ENCODE data around the gene RIC1.
"Not testable (repeated sequence)": the region's sequence is repeated elsewhere in the genome, so short reads cannot be mapped to it uniquely, and the experiment has no call there.

RIC1 gene

GRCh38 chr9:5778805-5779204 lies 149.9 kb downstream of the RIC1 start:
- Histone ChIP-seq H3K4me2 (ENCODE audit: low read length) (no peak overlapping the region), H3K4me3 (ENCODE audit: low read length) (no peak overlapping the region), H3K9me3 (replicated peaks; ENCODE audit: low read length) (no peaks in the 10 kb centered on the region), H3K9ac (ENCODE audit: low read depth, low read length) (no peak overlapping the region), H3K36me3 (ENCODE audit: insufficient read depth, low read length) (peaks cover 63% of the 10 kb centered on the region), H3K27me3 (ENCODE audit: control insufficient read depth, insufficient read depth, low read length) (no peaks in the 10 kb centered on the region), H3K4me1 (ENCODE audit: control insufficient read depth, insufficient read depth, low read length) (no peaks in the 10 kb centered on the region)

GRCh38 chr9:5779705-5780218 lies 150.9 kb downstream of the RIC1 start:
- peaks cover 54% of the 10 kb centered on the region for H3K36me3 ChIP-seq (ENCODE audit: insufficient read depth, low read length)
- not testable (repeated sequence) for H3K4me2 ChIP-seq (ENCODE audit: low read length); H3K9me3 ChIP-seq (replicated peaks; ENCODE audit: low read length); H3K27me3 ChIP-seq (ENCODE audit: control insufficient read depth, insufficient read depth, low read length); H3K9ac ChIP-seq (ENCODE audit: low read depth, low read length); H3K4me1 ChIP-seq (ENCODE audit: control insufficient read depth, insufficient read depth, low read length); H3K4me3 ChIP-seq (ENCODE audit: low read length)

GRCh38 chr9:5783420-5783819 lies 154.5 kb downstream of the RIC1 start:
- H3K4me3 ChIP-seq (ENCODE audit: low read length); H3K9me3 ChIP-seq (replicated peaks; ENCODE audit: low read length): not testable (repeated sequence)

GRCh38 chr9:5783982-5784381 lies 155.1 kb downstream of the RIC1 start:
- Histone ChIP-seq H3K36me3 (ENCODE audit: insufficient read depth, low read length) (peaks cover 26% of the 10 kb centered on the region), H3K9me3 (replicated peaks; ENCODE audit: low read length) (no peaks in the 10 kb centered on the region), H3K27me3 (ENCODE audit: control insufficient read depth, insufficient read depth, low read length) (no peaks in the 10 kb centered on the region), H3K9ac (ENCODE audit: low read depth, low read length) (no peak overlapping the region), H3K4me1 (ENCODE audit: control insufficient read depth, insufficient read depth, low read length) (no peaks in the 10 kb centered on the region), H3K4me3 (ENCODE audit: low read length) (no peak overlapping the region), H3K4me2 (ENCODE audit: low read length) (no peak overlapping the region)

More at GRCh38 chr9:5783420-5783819, 154.5 kb downstream of the RIC1 start:
- H3K4me2 ChIP-seq (ENCODE audit: low read length); H3K9ac ChIP-seq (ENCODE audit: low read depth, low read length); H3K27me3 ChIP-seq (ENCODE audit: control insufficient read depth, insufficient read depth, low read length); H3K4me1 ChIP-seq (ENCODE audit: control insufficient read depth, insufficient read depth, low read length): not testable (repeated sequence)
- peaks cover 32% of the 10 kb centered on the region for H3K36me3 ChIP-seq (ENCODE audit: insufficient read depth, low read length)

GRCh38 chr9:5784526-5785315 lies 155.8 kb downstream of the RIC1 start:
- Histone ChIP-seq H3K4me3 (ENCODE audit: low read length) (no peak overlapping the region), H3K36me3 (ENCODE audit: insufficient read depth, low read length) (peaks cover 19% of the 10 kb centered on the region), H3K4me1 (ENCODE audit: control insufficient read depth, insufficient read depth, low read length) (no peaks in the 10 kb centered on the region)

GRCh38 chr9:5786370-5787127 lies 157.6 kb downstream of the RIC1 start:
- Histone ChIP-seq H3K9ac (ENCODE audit: low read depth, low read length) (no peak overlapping the region), H3K4me2 (ENCODE audit: low read length) (no peak overlapping the region), H3K4me3 (ENCODE audit: low read length) (no peak overlapping the region), H3K4me1 (ENCODE audit: control insufficient read depth, insufficient read depth, low read length) (no peaks in the 10 kb centered on the region), H3K36me3 (ENCODE audit: insufficient read depth, low read length) (peaks cover 7% of the 10 kb centered on the region), H3K9me3 (replicated peaks; ENCODE audit: low read length) (no peaks in the 10 kb centered on the region), H3K27me3 (ENCODE audit: control insufficient read depth, insufficient read depth, low read length) (no peaks in the 10 kb centered on the region)

More at GRCh38 chr9:5784526-5785315, 155.8 kb downstream of the RIC1 start:
- Histone ChIP-seq H3K9me3 (replicated peaks; ENCODE audit: low read length) (no peaks in the 10 kb centered on the region), H3K27me3 (ENCODE audit: control insufficient read depth, insufficient read depth, low read length) (no peaks in the 10 kb centered on the region), H3K4me2 (ENCODE audit: low read length) (no peak overlapping the region), H3K9ac (ENCODE audit: low read depth, low read length) (no peak overlapping the region)

- Histone ChIP-seq H3K4me2 (ENCODE audit: low read length) (no peak overlapping the region), H3K4me1 (ENCODE audit: control insufficient read depth, insufficient read depth, low read length) (no peaks in the 10 kb centered on the region), H3K27me3 (ENCODE audit: control insufficient read depth, insufficient read depth, low read length) (no peaks in the 10 kb centered on the region), H3K4me3 (ENCODE audit: low read length) (no peak overlapping the region), H3K36me3 (ENCODE audit: insufficient read depth, low read length) (peaks cover 7% of the 10 kb centered on the region), H3K9ac (ENCODE audit: low read depth, low read length) (no peak overlapping the region), H3K9me3 (replicated peaks; ENCODE audit: low read length) (no peaks in the 10 kb centered on the region)
Measured at GRCh38 chr9:5787220-5787619, 158.3 kb downstream of the RIC1 start.

GRCh38 chr9:5787759-5788302 lies 158.9 kb downstream of the RIC1 start:
- Histone ChIP-seq H3K4me2 (ENCODE audit: low read length) (no peak overlapping the region), H3K9ac (ENCODE audit: low read depth, low read length) (no peak overlapping the region), H3K4me1 (ENCODE audit: control insufficient read depth, insufficient read depth, low read length) (no peaks in the 10 kb centered on the region), H3K36me3 (ENCODE audit: insufficient read depth, low read length) (peaks cover 7% of the 10 kb centered on the region), H3K4me3 (ENCODE audit: low read length) (no peak overlapping the region), H3K9me3 (replicated peaks; ENCODE audit: low read length) (no peaks in the 10 kb centered on the region), H3K27me3 (ENCODE audit: control insufficient read depth, insufficient read depth, low read length) (no peaks in the 10 kb centered on the region)

- Histone ChIP-seq H3K4me2 (ENCODE audit: low read length) (no peak overlapping the region), H3K4me3 (ENCODE audit: low read length) (no peak overlapping the region), H3K9ac (ENCODE audit: low read depth, low read length) (no peak overlapping the region), H3K4me1 (ENCODE audit: control insufficient read depth, insufficient read depth, low read length) (no peaks in the 10 kb centered on the region), H3K36me3 (ENCODE audit: insufficient read depth, low read length) (peaks cover 7% of the 10 kb centered on the region), H3K9me3 (replicated peaks; ENCODE audit: low read length) (no peaks in the 10 kb centered on the region), H3K27me3 (ENCODE audit: control insufficient read depth, insufficient read depth, low read length) (no peaks in the 10 kb centered on the region)
Measured at GRCh38 chr9:5789489-5789888, 160.6 kb downstream of the RIC1 start.

- H3K4me2 ChIP-seq (ENCODE audit: low read length) = no peak overlapping the region
- H3K9ac ChIP-seq (ENCODE audit: low read depth, low read length) = no peak overlapping the region
- H3K36me3 ChIP-seq (ENCODE audit: insufficient read depth, low read length) = peaks cover 7% of the 10 kb centered on the region
- H3K9me3 ChIP-seq (replicated peaks; ENCODE audit: low read length) = no peaks in the 10 kb centered on the region
- no peaks in the 10 kb centered on the region for H3K27me3 ChIP-seq (ENCODE audit: control insufficient read depth, insufficient read depth, low read length)
- H3K4me1 ChIP-seq (ENCODE audit: control insufficient read depth, insufficient read depth, low read length) = no peaks in the 10 kb centered on the region
- H3K4me3 ChIP-seq (ENCODE audit: low read length) = no peak overlapping the region
Measured at GRCh38 chr9:5790923-5791322, 162.0 kb downstream of the RIC1 start.

- Histone ChIP-seq H3K4me3 (ENCODE audit: low read length) (no peak overlapping the region), H3K9me3 (replicated peaks; ENCODE audit: low read length) (no peaks in the 10 kb centered on the region), H3K27me3 (ENCODE audit: control insufficient read depth, insufficient read depth, low read length) (no peaks in the 10 kb centered on the region), H3K9ac (ENCODE audit: low read depth, low read length) (no peak overlapping the region), H3K4me2 (ENCODE audit: low read length) (no peak overlapping the region), H3K36me3 (ENCODE audit: insufficient read depth, low read length) (peaks cover under 1% of the 10 kb centered on the region), H3K4me1 (ENCODE audit: control insufficient read depth, insufficient read depth, low read length) (no peaks in the 10 kb centered on the region)
Measured at GRCh38 chr9:5791870-5792269, 163.0 kb downstream of the RIC1 start.

Measured in skeletal muscle satellite cell (primary cell).